Stimulated activated CD4-positive, alpha-beta T cell treated with anti-CD3 and anti-CD28 coated beads, Interleukin-12 subunit alpha, Interleukin-12 subunit beta, amount 100 ng/mL, for 48 hours (primary cell): ENCODE results near the gene MTNR1B.

ENCODE experiments used
- DNase-seq, 3 donors: peaks; one replicate each; pipeline ENCODE4 v3.0.0-alpha.2; 2020; ENCODE audit warnings: low read depth in 2 of 3, low spot score in 1 of 3

MTNR1B gene

DNA sequence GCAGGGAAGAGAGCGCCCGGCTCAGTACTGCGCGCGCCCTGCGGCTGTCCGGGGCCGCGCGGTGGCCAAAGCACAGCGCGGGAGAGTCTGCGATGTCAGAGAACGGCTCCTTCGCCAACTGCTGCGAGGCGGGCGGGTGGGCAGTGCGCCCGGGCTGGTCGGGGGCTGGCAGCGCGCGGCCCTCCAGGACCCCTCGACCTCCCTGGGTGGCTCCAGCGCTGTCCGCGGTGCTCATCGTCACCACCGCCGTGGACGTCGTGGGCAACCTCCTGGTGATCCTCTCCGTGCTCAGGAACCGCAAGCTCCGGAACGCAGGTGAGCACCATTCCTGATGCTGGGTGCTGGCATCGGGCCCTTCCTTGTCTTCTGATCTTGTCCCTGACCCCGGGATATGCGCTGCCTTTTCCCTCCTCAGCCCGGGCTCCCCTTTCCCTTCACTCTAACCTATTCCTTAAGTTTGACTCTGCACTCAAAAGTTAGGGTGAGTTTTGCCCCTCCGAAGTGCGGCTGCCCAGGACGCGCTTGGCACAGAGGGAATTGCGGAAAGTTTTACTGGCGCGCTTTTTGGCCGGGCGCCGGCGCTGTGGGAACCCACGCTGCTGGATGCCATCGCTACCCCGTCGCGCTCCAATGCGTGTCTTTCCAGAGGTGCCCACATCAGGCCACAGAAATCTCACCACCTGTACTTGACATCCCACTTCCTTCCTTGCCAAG is at the start of gene MTNR1B:
Gene MTNR1B (plus strand): TSS at position 18 of the 714 bp plus-strand sequence. CDS start 75 bp downstream, at position 93.
- DNase-seq: no peak

DNA sequence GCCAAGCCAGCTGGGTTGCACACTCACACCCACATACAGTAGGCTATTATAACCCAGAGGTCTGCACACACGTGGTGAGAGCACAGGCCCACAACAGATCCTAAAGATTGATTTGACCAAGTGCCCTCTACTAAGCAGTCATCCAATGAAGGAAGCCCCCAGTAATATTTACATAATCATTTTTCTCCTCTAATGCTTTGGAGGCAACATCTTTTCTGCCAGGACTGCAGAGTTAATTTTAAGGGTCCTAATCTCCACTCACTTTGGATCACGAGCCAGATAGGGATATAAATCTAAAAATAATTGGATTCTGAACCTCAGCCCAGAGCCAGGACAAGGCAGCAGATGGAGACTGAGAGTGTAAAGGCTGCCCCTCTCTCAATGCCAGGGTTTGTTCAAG is 49.1 kb upstream of the MTNR1B start:
- no peak for DNase-seq

- DNase-seq: no peak
Measured at GRCh38 chr11:92922731-92923130, 46.7 kb upstream of the MTNR1B start.

GRCh38 chr11:92929246-92929645 is 40.2 kb upstream of the MTNR1B start:
- no peak for DNase-seq

DNA sequence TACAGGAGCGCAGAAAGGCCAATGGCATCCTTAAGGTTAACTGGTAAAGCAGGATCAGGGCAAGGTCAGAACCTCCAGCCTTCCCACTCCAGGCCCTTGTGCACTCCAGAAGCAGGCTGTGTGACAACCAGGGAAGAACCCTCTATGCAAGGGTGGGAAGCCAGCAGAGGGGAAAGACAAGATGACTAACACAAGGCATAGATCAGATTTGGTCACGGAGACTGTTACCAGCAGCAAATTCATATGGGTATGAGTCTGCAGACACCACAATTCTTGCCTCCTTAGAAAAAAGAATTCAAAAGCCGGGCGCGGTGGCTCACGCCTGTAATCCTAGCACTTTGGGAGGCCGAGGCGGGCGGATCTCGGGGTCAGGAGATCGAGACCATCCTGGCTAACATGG is 39.8 kb upstream of the MTNR1B start:
- DNase-seq: no peak

DNA sequence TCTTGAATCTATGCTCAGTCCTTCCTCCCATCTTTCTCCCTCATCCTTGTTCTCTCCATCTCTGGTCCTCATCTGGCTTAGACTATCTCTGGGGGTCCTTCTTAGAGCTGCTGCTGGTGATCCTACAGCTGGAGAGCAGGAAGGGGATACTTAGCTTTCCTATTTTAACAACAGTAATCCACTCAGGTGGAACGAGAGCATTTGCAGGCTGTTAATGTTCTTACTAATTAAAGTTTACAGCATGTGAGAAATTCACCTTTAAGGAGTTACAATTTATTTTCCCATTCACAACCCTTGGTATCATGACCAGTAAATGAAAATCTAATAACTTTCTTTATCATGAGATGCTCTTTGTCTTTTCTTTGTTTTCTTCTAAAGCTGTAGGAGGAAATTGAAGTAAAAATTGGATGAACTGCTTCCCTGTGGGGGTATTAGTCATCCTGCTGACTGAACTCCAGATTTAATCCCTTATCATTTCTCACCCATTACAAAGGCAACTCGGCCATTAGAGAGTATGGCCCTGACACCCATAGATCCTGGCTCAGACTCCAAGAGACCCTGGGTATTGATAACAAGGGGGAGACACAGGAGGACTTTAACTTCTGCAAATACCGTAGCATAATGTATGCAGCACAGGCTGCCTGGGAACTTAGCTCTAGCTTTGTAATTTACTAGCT is 37.6 kb upstream of the MTNR1B start:
- no peak for DNase-seq

- no peak for DNase-seq
Measured at GRCh38 chr11:92939305-92939704, 30.1 kb upstream of the MTNR1B start.

GRCh38 chr11:92941676-92942571 is 27.5 kb upstream of the MTNR1B start:
- peak in 2 of 3 donors; percentile 2 to 11 for DNase-seq

DNA sequence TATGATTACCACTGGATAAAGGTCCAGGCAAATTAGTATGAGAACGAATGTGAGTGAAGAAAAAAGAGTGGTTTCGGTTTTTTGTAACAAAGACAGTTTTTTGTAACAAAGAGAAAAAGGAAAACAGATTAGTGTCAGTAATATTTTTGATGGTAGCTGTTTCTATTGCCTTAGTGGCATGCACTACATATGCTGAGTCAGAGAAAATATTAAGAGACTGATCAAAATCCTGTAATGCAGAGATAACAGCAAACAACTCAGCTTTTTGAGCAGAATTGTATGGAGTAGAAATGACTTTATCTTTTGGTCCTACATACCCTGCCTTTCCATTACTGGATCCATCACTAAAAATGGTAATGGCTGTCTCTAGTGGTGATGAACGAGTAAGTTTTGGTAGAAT is 22.7 kb upstream of the MTNR1B start:
- no peak for DNase-seq

DNA sequence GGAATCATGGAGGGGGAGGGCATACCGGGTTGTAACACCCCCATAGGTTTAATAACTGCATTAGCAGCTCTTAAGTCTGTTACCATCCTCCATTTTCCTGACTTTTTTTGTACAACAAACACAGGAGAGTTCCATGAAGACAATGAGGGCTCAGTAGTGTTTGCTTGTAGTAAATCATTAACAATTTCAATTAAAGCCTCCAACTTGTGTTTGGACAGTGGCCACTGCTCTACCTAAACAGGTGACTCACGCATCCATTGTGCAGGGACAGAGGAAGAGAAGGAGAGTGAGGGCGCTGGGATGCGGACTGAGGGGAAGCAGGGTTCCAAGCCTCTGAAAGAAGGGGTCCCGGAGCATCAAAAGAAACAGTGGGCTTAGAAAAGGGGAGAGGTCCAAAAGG is 21.3 kb upstream of the MTNR1B start:
- no peak for DNase-seq

GRCh38 chr11:92954003-92954402 is 15.4 kb upstream of the MTNR1B start:
- DNase-seq: no peak

- no peak for DNase-seq
Measured at GRCh38 chr11:92955860-92956259, 13.6 kb upstream of the MTNR1B start.

- no peak for DNase-seq
Measured at GRCh38 chr11:92960886-92961285, 8.6 kb upstream of the MTNR1B start.

GRCh38 chr11:92962446-92962845 is 7.0 kb upstream of the MTNR1B start:
- no peak for DNase-seq

GRCh38 chr11:92964471-92964870 is 5.0 kb upstream of the MTNR1B start:
- DNase-seq: no peak

DNA sequence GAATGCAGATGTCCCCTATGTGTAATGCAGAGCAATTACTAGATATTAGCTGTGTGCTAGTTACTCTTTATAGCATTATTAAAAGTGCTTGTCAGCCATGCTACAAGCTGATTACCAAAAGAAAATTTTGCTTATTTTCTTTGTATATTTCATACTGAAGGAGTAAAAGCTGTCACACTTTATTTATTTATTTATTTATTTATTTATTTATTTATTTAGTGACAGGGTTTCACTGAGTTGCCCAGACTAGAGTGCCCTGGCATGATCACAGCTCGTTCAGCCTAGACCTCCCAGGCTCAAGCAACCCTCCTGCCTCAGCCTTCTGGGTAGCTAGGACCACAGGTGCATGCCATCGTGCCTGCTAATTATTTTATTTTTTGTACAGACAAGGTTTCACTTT is 4.3 kb upstream of the MTNR1B start:
- DNase-seq: no peak

DNA sequence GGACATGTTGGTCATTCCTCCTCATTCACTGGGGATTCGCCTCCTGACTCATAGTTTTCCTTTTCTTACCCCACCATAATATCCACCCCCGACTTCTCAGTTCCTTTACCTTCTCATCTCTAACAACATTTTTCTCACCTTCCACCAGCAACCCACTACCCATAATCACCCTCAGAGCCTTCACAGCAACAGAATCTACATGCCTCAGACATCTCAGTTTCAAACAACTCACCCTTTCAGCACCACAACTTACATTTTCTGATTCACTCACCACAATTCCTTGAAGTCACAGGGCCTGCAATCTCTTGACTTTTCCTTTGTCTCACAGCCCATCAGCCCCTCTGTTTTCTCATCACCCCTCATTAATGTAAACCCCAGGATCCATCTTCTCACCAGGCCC is 2.3 kb upstream of the MTNR1B start:
- no peak for DNase-seq

DNA sequence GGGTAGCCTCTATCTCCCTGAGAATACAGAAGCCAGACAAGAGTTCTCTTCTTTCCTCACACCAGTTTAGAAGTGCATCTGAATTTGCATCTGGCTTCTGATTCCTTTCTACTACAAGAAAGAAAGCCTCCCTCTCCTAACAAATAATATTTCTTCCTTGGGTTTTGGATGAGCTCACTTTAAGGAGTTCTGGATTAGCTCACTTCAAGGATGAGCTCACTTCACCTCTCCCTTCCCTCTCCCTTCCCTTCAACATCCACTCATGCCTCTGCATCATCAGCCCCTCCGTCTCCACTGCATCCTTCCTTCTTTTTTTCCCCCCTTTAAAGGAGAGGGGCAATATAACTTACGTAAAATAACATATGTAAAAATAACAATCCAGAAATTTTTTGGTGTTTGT is 1.6 kb upstream of the MTNR1B start:
- DNase-seq: no peak

DNA sequence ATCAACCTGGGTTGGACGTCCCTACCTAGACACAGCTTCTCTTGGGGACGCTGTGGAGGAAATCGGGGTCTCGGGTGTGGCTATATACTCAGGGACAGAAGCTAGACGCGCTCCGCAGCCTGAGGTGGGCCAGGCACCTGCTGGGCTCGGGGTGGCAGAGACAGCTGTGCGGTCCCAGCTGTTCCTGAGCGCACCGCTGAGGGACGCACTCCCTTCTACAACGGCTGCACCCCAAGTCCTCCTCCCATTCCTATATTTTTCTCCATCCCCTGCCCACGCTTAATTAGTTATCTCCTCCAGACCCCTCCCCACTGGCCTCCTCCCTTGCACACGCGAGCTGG is 188 bp upstream of the MTNR1B start:
- no peak for DNase-seq

DNA sequence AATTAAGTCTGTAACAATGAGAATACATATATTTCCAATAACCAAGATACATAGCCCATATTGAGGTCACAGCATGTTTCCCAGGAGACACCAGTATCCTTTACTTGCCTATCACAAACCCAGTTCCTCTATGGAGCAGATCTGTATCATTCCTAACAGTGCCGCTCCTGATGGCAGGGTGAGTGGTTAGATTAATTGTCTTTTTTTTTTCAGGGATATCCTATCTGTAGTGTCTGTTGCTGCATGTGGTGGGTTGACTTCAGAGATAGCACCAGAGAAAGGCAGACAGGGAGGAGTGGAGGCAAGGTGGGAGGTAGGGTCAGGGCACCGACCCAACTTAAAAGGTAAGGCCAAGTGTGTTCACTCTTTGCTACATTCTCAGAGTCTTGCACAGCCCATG is 2.8 kb downstream of the MTNR1B start:
- no peak for DNase-seq

- DNase-seq: no peak
Measured at GRCh38 chr11:92975285-92975684, 5.8 kb downstream of the MTNR1B start.

- DNase-seq: no peak
Measured at GRCh38 chr11:92976681-92977080, 7.2 kb downstream of the MTNR1B start.
